Bronchial smooth muscle cell (primary cell): ENCODE results near the gene AP3B1. TPM values are rescaled to one million over a fixed set of nuclear protein-coding genes. Genes with fewer than 3 reads are reported as not detected.

Experiments
- total RNA-seq: library from RNA; depleted of rRNA; stranded (reverse); fragments of >200 nt; gene quantifications from 2 replicates; pipeline ENCODE4 v1.2.1, GENCODE V29; 2014

The AP3B1 gene
- total RNA-seq = 35.6 and 59.7 TPM in 2 replicates

DNA sequence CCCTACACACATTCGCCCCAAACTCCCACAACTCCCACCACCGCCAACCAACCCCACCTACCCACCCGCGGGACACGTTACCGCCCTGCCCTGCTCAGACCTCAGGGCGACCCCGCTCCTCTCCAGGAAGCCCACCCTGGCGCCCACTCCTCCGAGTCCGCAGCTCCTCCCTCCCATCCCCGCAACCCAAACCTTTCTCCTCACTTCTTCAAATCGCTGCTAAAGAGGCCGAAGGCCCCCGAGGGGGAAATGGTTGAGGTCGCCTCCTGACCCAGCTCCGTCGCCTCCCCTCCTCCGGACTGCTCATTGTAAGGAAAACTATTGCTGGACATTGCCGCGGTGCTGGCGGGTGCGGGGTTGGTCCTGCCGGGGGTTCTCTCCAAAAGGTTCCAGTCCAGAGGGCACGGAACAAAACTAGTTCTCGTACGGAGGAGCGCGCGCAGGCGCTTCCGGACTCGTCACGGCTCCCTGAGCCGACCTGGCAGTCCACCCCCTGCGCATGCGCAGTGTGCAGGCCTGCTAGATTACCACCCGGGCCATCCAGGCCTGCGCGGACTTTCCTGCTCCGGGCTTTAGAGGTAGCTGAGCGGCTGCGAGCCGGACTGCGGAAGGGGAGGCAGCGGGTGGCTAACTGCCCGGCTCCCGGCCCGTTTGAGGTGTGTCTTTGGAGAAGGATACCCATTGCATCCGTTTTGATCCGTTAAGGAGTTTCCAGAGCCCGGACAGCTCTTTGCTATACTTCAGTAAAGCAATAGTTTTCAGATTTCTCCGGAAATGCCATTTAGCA lies at the start of gene AP3B1:
TSS of gene AP3B1 (minus strand) at position 451 of the 787 bp plus-strand sequence. CDS start at position 332, 119 bp downstream.

Other genes starting within 250 kb of the AP3B1 start
- 40.4 and 44.6 TPM in 2 replicates for gene SCAMP1, start 65.9 kb upstream of the AP3B1 start, total RNA-seq